Ecto neural progenitor cell (in vitro differentiated cells): ENCODE results near the gene PRKCSH.

Source experiments
- DNase-seq: peaks from one replicate; pipeline ENCODE4 v3.0.0-alpha.2; 2018; ENCODE audit warnings: low spot score

Gene PRKCSH

DNA sequence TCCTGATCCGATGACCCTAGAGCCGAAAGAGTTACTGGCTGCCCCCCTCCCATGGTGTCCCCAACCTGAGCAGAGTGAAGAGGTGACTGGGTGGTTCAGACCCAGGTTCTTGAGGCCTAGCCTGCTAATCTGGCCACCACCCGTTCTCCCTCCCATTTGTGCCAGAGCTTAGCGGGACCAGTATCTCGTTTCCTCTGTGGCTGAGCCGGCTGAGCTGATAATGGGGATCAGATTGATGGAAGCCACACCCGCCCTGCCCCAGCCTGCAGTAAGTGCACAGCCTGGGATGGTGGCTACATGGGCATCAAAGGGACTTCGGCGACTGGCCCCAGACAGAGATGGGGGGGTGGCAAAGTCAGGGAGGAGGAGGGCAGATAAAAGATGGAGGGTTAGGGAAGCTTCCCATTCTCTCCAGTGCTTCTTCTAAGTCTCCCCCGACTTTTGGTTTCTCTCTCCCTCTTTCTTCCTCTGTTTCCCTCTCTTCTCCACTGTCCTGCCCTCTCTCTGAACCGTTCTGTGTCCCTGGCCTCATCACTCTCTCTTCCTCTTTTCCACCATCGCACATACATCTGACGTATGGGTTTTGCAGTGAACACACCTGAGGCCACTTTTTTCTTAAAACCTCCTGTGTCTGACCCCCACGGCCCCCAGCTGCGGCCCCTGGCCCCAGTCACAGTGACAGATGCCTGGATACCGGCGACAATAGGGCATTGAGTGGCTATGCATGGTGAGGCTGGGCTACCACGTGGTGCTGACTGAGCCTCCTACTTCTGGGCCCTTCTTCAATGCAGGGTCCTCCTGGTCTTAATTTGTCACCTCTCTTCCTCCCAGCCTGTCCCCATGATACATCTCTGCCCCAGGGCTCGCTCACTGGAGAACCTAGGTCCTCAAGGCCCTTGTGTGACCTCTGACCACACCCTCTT, 43.0 kb downstream of the PRKCSH start:
- peak; percentile 41 for DNase-seq

DNA sequence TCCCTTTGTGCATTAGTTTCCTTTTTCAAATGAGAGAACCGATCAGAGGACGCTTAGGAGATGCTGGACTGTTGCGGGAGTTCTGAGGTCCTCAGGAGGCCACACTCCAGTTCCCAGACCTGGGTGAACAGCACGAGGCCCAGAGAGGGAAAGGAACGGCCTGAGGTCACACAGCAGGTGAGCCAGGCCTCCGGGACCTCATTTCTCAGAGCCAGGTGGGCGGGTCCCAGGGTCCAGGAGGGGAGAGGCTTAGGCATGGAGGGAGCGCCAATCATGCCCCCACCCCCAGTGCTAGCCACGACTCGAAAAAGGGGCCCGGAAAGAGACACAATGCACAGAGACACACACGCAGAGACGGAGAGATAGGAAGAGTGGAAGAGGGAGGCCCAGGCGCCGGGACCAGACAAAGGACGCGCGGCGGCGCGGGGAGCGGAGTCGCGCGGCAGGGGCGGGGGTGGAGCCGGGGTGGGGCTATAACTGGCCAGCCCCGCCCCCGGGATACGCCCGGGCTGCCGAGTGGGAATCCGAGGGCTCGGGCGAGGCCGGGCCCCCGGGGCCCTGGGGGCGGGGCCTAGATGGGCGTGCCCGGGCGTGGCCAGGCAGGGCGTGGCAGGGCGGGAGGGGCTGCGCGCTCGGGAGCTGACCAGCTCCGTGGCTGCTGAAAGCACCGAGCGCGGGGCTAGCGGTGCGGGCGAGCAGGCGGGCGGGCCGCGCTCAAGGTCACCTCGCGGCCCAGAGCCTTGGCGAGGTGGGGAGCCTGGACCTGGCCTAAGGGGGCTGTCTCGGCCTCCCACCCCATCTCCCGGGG, 43.9 kb downstream of the PRKCSH start:
- peak; percentile 86 for DNase-seq

DNA sequence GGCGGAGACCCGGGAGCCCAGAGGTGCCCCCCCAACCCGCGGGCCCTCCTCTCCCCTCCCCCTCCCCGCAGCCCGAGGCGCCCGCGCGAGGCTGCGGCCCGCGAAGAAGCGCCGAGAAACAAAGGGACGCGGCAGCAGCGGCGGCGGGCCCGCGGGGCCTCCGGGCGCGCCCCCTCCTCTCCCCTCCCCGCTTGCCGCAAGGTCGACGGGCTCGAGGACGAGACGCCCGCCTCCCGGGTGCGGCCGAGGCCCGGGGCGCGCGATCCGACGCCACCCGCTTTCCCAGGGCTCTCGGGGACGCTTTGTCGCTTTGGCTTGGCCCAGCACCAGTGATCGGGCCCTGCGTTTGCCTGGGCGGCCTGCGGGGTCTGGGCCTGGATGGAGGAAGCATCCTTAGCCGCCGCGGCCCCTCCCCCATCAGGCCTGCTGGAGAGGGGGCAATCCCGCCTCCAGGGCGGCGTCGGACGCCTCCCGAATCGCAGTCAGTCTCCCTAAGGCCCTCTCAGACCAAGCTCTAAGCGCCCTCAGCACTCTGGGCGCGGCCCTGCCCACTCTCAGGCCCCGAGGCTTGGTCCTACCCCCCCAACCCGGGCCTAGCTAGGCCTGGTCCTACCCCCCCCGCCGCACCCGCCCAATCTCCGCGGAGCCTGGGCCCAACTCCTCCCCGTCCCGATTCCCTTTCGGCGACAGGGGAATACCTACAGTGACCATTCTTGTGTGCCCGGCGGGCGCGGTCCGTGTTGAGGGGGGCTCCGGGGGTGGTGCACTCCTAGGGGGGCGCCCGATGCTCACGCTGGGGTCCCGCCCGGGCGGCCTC, 44.7 kb downstream of the PRKCSH start:
- peak; percentile 45 for DNase-seq

DNA sequence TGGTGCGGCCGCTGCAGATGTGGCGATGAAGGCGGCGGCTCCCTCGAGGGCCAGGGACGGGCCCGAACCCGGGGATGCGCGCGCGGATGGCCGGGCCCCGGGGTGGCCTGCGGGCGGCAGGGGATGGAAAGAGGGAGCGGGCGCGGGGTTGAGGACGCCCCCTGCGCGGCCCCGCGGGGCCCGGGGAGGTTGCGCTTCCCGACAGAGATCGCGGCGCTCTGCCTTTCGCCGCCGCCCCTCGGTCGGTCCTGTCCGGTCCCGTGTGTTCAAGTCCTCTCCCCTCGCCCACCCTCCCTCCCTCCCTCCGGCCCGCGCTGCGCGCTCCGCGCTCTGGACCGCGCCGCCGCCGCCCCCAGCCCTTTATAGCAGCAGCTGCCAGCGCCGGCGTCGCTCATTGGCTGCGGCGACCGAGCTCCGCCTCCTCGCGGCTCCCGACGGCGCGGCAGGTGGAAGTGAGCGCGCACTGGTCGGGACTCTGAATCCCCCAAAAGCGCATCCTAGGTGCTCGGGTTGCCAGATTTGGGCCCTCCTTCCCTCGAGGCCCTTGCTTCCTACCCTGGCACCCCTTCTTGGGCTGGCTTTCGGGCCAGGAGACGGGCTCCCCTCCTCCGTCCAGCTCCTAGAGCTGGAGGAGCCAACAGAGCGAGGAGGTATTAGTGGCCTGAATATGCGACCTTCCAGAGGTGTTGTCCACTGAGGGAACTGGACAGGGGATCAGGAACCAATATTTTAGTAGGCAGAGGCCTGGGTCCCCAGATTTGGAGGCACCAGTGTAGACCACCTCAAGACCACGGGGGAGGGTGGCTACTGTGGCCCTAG, 45.5 kb downstream of the PRKCSH start, which contains the start of gene ELAVL3:
Gene ELAVL3 (minus strand): TSS at position 332 of the 819 bp plus-strand sequence. CDS start 438 bp downstream, outside the sequence.
- peak; percentile 50 for DNase-seq

DNA sequence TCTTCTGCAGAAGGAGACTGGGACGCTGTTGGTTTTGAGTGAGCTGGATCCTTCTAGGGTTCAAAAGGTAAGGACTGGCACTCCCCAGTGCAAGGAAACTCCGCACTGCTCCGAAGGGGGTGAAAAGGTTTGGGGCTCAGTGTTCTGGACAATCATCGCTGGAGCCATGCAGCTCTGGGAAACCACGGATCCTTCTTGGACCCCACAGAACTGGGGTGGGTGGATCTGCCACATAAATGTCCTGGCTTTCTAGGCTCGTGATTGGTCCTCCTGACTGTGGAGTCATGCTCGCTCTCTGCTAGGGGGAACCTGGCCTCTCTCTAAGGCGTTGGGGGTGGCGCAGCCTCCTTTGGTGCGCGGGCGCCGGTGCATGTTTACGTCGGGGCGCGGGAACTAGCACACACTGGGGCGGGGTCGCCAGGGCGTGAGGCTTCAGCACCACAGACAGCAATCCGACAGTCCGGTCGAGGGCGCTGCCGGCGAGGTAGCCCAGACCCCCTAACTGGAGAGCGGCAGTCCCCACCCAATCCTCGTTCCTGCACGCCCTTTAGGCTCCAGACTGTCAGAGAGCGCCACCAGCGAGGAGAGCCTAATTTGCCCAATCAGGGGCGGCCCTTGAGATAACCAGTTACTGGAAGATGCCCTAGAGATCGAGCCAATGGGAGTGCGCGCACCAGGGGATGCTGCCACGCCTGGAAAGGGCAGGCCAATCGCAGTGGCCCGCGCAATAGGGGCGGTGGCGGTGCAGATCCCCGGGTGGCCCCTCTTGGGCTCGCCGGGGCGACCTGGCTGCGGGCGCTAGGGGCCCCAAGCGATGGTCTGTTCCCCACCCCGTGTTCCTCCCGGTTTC, 46.3 kb downstream of the PRKCSH start:
- DNase-seq = peak; percentile 89

DNA sequence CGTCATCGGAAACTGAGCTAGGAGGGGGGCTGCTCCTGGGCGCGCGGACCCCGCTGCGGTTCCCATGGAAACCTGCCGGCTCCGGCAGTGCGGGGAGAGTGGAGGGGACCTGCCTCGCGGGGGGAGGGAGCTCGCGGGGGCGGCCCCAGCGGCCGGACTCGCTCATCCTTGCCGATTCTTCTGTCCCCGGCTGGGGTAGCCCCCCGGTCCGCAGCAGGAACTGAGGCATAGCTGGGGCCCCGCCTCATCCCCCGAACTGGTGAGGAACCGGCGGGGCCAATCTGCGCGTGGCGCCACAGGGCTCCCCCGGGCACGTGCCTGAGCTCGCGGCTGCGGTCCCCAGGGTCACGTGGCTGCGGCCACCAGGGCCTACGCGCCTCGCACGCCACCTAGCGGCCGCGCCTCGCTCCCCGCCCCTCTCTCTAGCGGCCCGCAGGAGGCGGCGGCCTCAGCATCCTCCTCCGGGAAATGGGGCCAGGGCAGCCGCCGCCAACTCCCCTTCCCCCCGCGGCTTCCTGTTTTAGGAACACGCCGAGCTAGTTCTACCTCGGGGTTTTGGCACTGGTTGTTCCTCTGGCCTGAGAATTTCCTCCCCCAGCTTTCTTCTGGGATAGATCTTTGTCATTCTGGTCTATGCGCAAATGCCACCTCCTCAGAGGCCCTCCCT, 47.1 kb downstream of the PRKCSH start:
- peak; percentile 86 for DNase-seq

DNA sequence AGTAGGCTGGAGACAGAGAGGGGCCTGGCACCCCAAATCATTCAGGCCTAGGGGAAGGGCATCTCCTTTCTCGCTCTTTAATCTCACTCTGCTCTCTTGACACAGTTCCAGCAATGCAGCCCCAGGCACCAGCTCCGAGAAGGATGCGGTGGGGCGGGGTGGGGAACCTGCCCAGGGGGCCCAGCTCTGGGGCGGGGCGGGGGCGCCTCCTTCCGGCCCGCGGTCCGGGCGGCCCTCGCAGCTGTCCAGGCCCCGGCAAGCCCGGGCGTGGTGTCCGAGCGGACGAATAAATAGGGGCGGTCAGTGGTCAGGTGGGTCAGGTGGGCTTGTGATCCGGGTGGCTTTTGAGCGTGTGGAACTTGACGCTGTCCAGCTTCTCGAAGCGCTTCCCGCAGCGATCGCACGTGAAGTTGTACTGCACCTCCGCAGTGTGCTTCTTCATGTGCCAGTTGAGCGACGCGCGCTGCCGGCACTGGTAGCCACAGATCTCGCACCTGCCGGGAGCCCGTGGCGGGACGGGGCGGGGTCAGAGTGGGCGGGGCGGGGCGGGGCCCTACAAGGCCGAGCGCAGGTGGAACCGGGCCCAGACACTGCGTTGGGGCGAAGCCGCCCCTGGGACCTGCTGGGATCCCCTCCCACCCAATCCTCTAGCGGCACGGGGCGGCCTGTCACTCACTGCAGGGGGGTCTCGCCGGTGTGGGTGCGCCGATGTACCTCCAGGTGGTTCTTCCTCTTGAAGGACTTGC, 48.1 kb downstream of the PRKCSH start:
- peak; percentile 41 for DNase-seq

DNA sequence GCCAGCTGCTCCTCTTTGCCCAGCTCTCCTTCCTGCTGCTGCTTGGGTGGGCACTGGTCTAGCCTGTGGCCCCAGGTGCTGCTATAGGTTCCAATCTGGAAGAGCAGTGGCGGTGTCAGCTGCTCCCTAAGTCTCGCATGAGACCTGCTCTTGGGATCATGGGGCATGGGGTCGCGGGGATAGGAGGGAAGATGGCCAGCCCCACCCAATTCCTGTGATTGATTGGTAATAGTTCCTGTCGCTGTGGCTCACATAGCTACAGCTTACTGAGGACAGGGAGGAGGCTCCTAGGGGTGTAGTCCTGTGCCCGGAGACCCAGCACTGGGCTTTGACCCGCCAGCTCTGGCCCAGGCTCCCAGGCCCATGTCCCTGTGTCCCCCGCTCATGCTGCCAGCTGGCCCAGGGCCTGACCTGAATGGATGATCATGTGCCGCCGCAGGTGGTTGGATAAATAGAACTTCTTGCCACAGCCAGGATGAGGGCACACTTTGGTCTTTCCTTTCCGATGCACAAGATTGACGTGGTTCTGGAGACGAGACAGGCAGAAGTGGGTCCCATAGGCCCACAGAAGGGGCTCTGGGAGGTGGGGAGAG, 49.9 kb downstream of the PRKCSH start:
- DNase-seq = no peak

DNA sequence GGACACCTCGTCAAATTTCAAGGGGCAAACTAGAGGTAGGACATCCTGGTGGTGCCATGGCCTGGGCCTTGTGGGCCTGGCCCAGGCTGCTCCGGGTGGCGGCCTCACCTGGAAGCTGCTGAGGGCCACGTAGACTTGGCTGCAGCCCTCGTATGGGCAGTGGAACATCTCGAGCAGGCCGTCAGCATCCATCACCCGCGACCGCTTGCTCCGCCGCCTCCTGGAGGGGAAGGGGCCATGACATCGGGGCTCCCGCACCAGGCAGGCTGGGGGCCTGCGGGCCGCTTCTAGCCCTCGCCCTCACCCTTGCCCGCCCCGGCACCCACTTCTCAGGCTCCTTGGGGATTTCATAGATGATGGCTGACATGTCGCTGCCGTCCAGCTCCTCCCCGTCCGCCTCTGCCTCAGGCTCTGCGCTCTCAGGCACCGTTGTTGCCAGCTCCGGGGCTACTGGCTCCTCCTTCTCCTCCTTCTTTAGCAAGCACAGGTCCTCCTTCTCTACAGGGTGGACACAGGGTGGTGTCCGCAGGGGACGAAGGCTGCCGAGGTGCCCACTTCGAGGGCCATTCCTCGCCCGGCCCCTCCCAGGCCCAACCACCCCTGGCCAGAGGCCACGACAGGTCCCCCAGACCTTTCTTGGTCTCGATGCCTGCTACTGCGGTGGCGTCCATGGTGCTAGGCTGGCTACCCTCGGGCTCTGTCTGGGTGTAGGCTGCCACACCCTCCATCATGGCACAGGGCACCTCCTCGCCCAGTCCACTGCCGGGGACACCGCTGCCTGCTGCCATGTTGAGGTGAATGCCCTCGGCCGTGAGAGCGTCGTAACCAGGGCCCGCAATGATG, 51.4 kb downstream of the PRKCSH start:
- no peak for DNase-seq

DNA sequence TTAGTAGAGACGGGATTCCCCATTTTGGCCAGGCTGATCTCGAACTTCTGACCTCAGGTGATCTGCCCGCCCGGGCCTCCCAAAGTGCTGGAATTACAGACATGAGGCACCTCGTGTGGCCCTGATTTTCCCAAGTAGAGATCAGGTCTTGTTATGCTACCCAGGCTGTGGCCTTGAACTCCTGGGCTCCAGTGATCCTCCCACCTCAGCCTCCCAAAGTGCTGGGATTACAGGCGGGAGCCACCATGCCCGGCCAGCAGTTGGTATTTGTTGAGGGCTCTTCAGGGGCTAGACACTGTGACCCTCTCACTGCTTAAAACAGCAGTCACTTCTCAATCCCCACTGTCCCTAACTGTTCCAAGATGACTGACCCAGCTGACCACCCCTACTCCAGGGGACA, 53.9 kb downstream of the PRKCSH start:
- DNase-seq = no peak

DNA sequence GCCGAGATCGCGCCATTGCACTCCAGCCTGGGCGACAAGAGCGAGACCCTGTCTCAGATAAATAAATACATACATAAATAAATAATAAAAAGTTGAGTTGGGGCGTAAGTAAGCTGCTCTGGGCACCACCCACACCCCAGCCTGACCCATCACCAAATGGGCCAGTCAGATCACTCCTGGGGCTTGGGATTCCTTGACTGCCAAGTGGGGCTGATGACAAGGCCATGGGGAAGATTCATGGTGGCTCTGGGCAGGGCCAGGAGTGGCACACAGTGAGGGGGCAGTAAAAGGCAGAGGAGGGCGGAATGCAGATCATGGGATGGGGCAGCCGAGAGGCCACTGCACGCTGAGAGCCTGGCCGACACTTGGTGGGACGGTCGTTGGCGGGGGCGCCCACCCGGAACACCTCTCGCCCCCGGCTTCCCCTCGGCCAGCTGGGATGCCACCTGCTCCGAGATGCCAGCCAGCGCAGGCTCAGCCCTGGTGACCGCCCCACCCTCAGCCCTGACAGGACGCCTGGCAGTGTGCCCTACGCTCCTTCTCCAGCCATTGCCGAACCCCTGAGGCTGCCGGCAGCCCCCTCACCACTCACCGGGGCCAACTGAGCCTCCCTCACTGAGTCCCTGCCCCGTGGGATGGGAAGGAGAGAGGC, 59.3 kb downstream of the PRKCSH start:
- DNase-seq = no peak

DNA sequence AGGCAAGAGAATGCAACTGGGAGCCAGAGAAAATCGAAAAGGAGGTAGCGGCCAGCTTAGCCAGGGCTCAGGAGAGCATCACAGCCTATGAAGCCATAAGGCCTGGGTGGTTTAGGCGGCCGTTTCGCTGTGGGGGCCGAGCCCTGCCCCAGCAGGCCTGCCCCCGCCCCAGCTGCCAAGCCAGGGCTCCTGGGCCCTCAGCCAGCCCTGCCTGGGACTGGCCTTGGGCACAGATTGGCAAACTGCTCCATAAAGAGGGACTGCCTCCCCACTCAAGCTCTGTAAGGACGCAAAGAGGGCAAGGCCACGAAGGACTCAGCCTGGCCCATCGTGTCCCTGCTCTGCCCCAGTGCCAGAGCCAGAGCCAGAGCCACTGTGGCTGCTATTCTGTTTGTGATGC, 60.0 kb downstream of the PRKCSH start:
- no peak for DNase-seq

DNA sequence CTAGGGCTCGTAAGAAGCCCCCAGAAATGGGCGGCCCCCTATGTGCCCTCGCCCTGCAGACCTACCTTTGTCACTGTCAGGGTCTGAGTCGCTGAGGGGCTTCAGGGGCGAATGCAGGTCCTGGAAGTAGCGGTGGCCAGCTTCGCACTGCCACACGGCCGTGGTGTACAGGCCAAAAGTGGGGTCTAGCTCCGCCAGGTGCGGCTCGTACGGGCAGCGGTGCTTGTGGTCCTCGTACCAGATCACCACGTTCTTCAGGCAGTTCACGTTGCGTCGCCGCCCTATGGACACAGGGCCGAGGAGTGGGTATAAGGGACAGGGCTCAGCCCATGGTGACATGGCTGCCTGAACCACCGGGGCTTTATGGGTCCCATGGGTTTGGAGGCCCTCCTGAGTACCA, 60.5 kb downstream of the PRKCSH start:
- DNase-seq = no peak

DNA sequence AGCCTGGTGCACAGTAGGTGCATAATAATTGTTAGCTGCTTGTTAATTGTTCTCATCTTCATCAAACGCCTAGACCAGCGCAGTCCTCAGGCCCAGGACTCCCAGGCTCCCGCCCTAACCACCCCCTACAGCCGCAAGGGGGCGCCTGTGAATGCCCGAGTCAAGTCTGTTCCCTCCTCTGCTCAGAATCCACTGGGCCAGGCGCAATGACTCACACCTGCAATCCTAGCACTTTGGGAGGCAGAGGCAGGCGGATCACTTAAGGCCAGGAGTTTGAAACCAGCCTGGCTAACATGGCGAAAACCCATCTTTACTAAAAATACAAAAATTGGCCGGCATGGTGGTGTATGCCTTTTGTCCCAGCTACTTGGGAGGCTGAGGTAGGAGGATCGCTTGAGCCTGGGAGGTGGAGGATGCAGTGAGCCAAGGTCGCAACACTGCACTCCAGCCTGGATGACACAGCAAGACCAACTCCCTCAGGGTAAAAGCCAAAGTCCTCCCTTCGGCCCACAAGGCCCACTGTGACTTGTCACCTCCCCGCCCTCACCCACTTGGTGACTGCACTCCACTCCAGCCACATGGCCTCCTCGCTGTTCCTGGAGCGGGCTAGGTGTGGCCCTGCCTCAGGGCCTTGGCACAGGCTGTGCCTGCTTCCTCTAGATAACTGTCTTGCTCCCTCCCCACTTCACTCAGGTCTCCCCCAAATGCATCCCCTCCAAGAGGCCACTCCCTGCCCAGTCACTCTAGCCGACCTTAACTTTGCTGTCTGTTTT, 61.1 kb downstream of the PRKCSH start:
- peak; percentile 82 for DNase-seq

DNA sequence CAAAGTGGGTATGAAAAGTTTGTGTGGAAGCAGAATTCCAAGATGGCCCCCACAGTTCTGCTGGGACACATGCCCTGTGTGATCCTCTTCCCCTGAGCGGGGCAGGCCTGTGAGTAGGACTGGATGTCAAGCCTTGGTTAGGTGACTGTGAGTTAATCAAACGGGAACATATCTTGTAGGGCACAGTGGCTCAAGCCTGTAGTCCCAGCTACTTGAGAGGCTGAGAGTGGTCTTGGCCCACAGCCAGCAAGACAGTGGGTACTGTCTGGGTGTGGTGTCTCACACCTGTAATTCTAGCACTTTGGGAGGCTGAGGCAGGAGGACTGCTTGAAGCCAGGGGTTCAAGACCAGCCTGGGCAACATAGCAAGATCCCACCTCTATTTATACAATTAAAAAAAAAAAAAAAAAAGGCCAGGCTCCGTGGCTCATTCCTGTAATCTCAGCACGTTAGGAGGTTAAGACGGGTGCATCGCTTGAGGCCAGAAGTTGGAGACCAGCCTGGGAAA, 63.8 kb downstream of the PRKCSH start:
- no peak for DNase-seq

DNA sequence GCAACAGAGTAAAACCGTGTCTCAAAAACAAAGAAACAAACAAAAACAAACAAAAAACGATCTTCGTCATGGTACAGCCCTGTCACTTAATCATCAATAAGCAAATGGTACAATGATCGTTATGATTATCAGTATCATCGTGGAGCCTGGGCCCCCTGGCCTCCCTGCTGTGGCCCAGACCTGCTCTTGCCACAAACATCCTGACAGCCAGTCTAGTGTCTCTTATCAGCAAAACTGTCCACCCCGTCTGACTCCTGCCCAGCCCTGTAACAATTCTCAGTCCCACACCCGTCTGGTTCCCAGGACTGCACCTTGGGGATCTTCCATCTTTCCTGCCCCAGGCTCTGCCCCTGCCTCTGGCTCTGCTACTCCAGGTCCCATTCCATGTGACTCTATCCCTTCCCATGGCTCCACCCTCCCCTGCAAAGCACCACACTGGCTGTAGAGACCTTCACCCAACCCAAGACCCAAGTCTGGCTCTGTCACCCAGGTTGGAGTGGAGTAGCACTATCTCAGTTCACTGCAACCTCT, 64.5 kb downstream of the PRKCSH start:
- DNase-seq = no peak
